CD14-positive monocyte (primary cell): Measurements from ENCODE around the gene MGLL. TPM values are rescaled to one million over a fixed set of nuclear protein-coding genes. Genes with fewer than 3 reads are reported as not detected.
A peak's percentile ranks its signal among the peaks of the same experiment; 100 is the strongest.

Source experiments
- DNase-seq, 3 donors: peaks; one replicate each; pipeline ENCODE4 v3.0.0-alpha.2; 2011 to 2022
- H2AFZ ChIP-seq: 2 replicates; pipeline ENCODE4 v1.6.0; 2012; ENCODE audit warnings: mild to moderate bottlenecking, low read depth, low read length, inconsistent platforms; ENCODE audit not compliant: insufficient read depth, poor library complexity, severe bottlenecking
- H3K27ac ChIP-seq, 2 donors: 1 replicate in 1 of 2; 2 replicates in 1 of 2; pipeline ENCODE4 v1.5.1; 2012 to 2013; ENCODE audit warnings: low read length in 2 of 2, control low read depth in 1 of 2, inconsistent platforms in 1 of 2, low read depth in 1 of 2, mild to moderate bottlenecking in 1 of 2
- H3K27me3 ChIP-seq, 2 donors: one replicate each; pipeline versions ENCODE4 v1.6.0 to v1.6.1; 2011 to 2013; ENCODE audit warnings: low read length in 2 of 2; ENCODE audit not compliant: control insufficient read depth in 2 of 2, insufficient read depth in 2 of 2
- H3K36me3 ChIP-seq, 2 donors: replicated peaks in 1 of 2; 1 replicate in 1 of 2; 2 replicates in 1 of 2; pipeline versions ENCODE4 v1.5.1 to v1.6.1; 2012 to 2013; ENCODE audit warnings: low read length in 2 of 2, control low read depth in 1 of 2, inconsistent platforms in 1 of 2, mild to moderate bottlenecking in 1 of 2; ENCODE audit not compliant: insufficient read depth in 2 of 2, control insufficient read depth in 1 of 2
- H3K4me1 ChIP-seq, 2 donors: 1 replicate in 1 of 2; 2 replicates in 1 of 2; pipeline versions ENCODE4 v1.5.1 to v1.6.1; 2012 to 2013; ENCODE audit warnings: low read length in 2 of 2, control low read depth in 1 of 2, inconsistent platforms in 1 of 2, mild to moderate bottlenecking in 1 of 2, moderate library complexity in 1 of 2; ENCODE audit not compliant: insufficient read depth in 2 of 2, control insufficient read depth in 1 of 2
- H3K4me2 ChIP-seq: replicated peaks from 2 replicates; pipeline ENCODE3; 2012; ENCODE audit warnings: low read length, moderate library complexity, mild to moderate bottlenecking; ENCODE audit not compliant: poor library complexity, severe bottlenecking; ENCODE audit errors: extremely low read depth
- H3K4me3 ChIP-seq, 3 experiments: fragments of 200-600 bp in 1 of 3; sonication (generic) in 1 of 3; replicated peaks in 1 of 3; 1 replicate in 2 of 3; 2 replicates in 1 of 3; pipeline ENCODE4 v1.5.1; 2011 to 2013; ENCODE audit warnings: low read length in 3 of 3, mild to moderate bottlenecking in 3 of 3, control low read depth in 2 of 3, low read depth in 2 of 3, inconsistent platforms in 1 of 3, moderate library complexity in 1 of 3
- H3K79me2 ChIP-seq: 2 replicates; pipeline ENCODE4 v1.6.0; 2012; ENCODE audit warnings: mild to moderate bottlenecking, control low read depth, inconsistent platforms, low read length, moderate library complexity; ENCODE audit not compliant: insufficient read depth
- H3K9ac ChIP-seq: 2 replicates; pipeline ENCODE4 v1.6.0; 2017; ENCODE audit warnings: low read length, mild to moderate bottlenecking; ENCODE audit not compliant: insufficient read depth, poor library complexity, severe bottlenecking
- H3K9me3 ChIP-seq, 2 donors: replicated peaks in 1 of 2; 1 replicate in 1 of 2; 2 replicates in 1 of 2; pipeline versions ENCODE4 v1.5.1 to v1.6.1; 2012 to 2013; ENCODE audit warnings: low read length in 2 of 2, control low read depth in 1 of 2; ENCODE audit not compliant: control insufficient read depth in 1 of 2, insufficient read depth in 1 of 2
- H4K20me1 ChIP-seq: 2 replicates; pipeline ENCODE4 v1.6.0; 2012; ENCODE audit warnings: mild to moderate bottlenecking, low read length, control low read depth, moderate library complexity; ENCODE audit not compliant: insufficient read depth
- H3K27ac Mint-ChIP-seq, 7 donors: one replicate each; pipeline ENCODE4 v1.8.0; 2020; ENCODE audit warnings: mild to moderate bottlenecking in 7 of 7, mixed read lengths in 7 of 7, moderate library complexity in 6 of 7, inconsistent platforms in 2 of 7
- H3K27me3 Mint-ChIP-seq, 3 donors: one replicate each; pipeline ENCODE4 v1.8.0; 2021 to 2022; ENCODE audit warnings: low read depth in 3 of 3, mild to moderate bottlenecking in 3 of 3, mixed read lengths in 3 of 3, moderate library complexity in 3 of 3, inconsistent platforms in 1 of 3
- H3K36me3 Mint-ChIP-seq, 2 donors: one replicate each; pipeline ENCODE4 v1.8.0; 2020; ENCODE audit warnings: mixed read lengths in 2 of 2, inconsistent platforms in 1 of 2, mild to moderate bottlenecking in 1 of 2
- H3K4me1 Mint-ChIP-seq: one replicate; pipeline ENCODE4 v1.8.0; 2020; ENCODE audit warnings: mild to moderate bottlenecking, mixed read lengths
- H3K4me3 Mint-ChIP-seq, 2 donors: one replicate each; pipeline ENCODE4 v1.8.0; 2020; ENCODE audit warnings: mild to moderate bottlenecking in 2 of 2, mixed read lengths in 2 of 2, moderate library complexity in 1 of 2
- H3K9me3 Mint-ChIP-seq, 7 donors: one replicate each; pipeline ENCODE4 v1.8.0; 2020 to 2022; ENCODE audit warnings: mixed read lengths in 7 of 7, mild to moderate bottlenecking in 6 of 7, moderate library complexity in 6 of 7, inconsistent platforms in 2 of 7
- CTCF ChIP-seq: fragments of 200-600 bp; IDR thresholded peaks from one replicate; pipeline ENCODE4 v1.8.0; 2022; ENCODE audit warnings: antibody characterized with exemption, mild to moderate bottlenecking
- WGBS: methylation state at CpG from one replicate; pipeline ENCODE4 v1.1.5; 2013; ENCODE audit warnings: missing lambda C conversion rate; ENCODE audit not compliant: insufficient coverage; 5-methylcytosine and 5-hydroxymethylcytosine counted together
- intact Hi-C, 2 donors: fragments of 100-400 bp; cut with micrococcal nuclease; formaldehyde crosslinking; loops; one replicate each; pipeline versions ENCODE4 v1.15.0 to v1.15.1; 2023
- polyA plus RNA-seq, 3 donors: library from polyadenylated mRNA; depleted of rRNA in 1 of 3; unstranded in 2 of 3; stranded (reverse) in 1 of 3; fragments of 300-500 nt in 2 of 3; fragments of >200 nt in 1 of 3; fragmentation: Illumina TruSeq in 2 of 3; gene quantifications; 1 replicate in 2 of 3; 2 replicates in 1 of 3; pipeline ENCODE4 v1.2.3, GENCODE V29; 2012 to 2021

Gene MGLL
- polyA plus RNA-seq, 3 donors, result 4.4 to 10.0 (median 6.4) TPM

GRCh38 chr3:127753338-127753737, 69.0 kb downstream of the MGLL start:
- Mint-ChIP-seq H3K4me1 (peaks cover 57% of the 10 kb centered on the region), H3K4me3 (no peak overlapping the region), H3K9me3 (peaks cover 0 to 3% (median 0%) of the 10 kb centered on the region in 7 donors), H3K27me3 (peaks cover 3 to 10% (median 3%) of the 10 kb centered on the region in 3 donors), H3K27ac (peak overlapping the region; percentile 94 to 98 (median 96)), H3K36me3 (peaks cover 0 to 14% of the 10 kb centered on the region in 2 donors)
- intact Hi-C loops, result loop anchor here in 1 of 2 donors (5.0 kb wide), 1 partner anchor 56 kb away; no protein-coding TSS in a partner anchor
- H3K79me2 ChIP-seq, result no peaks in the 10 kb centered on the region
- no peak for DNase-seq
- H3K4me2 ChIP-seq, result no peak overlapping the region
- WGBS, result 95% methylated on average over 6 of the region's 7 CpGs
- H4K20me1 ChIP-seq, result no peaks in the 10 kb centered on the region
- H3K36me3 ChIP-seq, result no peaks in the 10 kb centered on the region
- no peak overlapping the region for H2AFZ ChIP-seq
- H3K27me3 ChIP-seq, result no peaks in the 10 kb centered on the region
- no peak overlapping the region for H3K9ac ChIP-seq
- H3K27ac ChIP-seq, result peak overlapping the region; percentile 87 to 93
- no peak for TF ChIP-seq CTCF
- H3K4me1 ChIP-seq, result peaks cover 46 to 51% of the 10 kb centered on the region in 2 donors
- H3K4me3 ChIP-seq, result no peak overlapping the region
- H3K9me3 ChIP-seq, result no peaks in the 10 kb centered on the region

- no peak overlapping the region for H3K4me2 ChIP-seq
- H3K9ac ChIP-seq, result no peak overlapping the region
- H3K27ac ChIP-seq, result no peak overlapping the region
- intact Hi-C loops, result loop anchor here in 1 of 2 donors (5.0 kb wide), 1 partner anchor 54 kb away; no protein-coding TSS in a partner anchor
- H3K27me3 ChIP-seq, result no peaks in the 10 kb centered on the region
- Mint-ChIP-seq H3K4me3 (no peak overlapping the region), H3K27ac (peak overlapping the region in 1 of 7 donors; percentile 94), H3K27me3 (peaks cover 3 to 10% (median 3%) of the 10 kb centered on the region in 3 donors), H3K36me3 (peaks cover 0 to 14% of the 10 kb centered on the region in 2 donors), H3K4me1 (peaks cover 59% of the 10 kb centered on the region), H3K9me3 (no peaks in the 10 kb centered on the region)
- TF ChIP-seq CTCF, result no peak
- no peaks in the 10 kb centered on the region for H3K36me3 ChIP-seq
- no peak for DNase-seq
- WGBS, result 100% methylated on average over 1 of the region's 4 CpGs
- H3K4me3 ChIP-seq, result no peak overlapping the region
- peaks cover 46 to 51% of the 10 kb centered on the region in 2 donors for H3K4me1 ChIP-seq
- H2AFZ ChIP-seq, result no peak overlapping the region
- no peaks in the 10 kb centered on the region for H3K9me3 ChIP-seq
- H4K20me1 ChIP-seq, result no peaks in the 10 kb centered on the region
- no peaks in the 10 kb centered on the region for H3K79me2 ChIP-seq
These were observed 70.5 kb downstream of the MGLL start for GRCh38 chr3:127751782-127752181.
